GM13977 (cell line): Measurements from ENCODE around the gene SLC11A2.
A peak's percentile ranks its signal among the peaks of the same experiment; 100 is the strongest.

Experiments
- DNase-seq: peaks from one replicate; pipeline ENCODE4 v3.0.0; 2012; ENCODE audit warnings: low spot score
- CTCF ChIP-seq: IDR thresholded peaks from 2 replicates; pipeline ENCODE4 v1.5.1; 2012; ENCODE audit warnings: mild to moderate bottlenecking, control low read depth; ENCODE audit not compliant: insufficient read depth; ENCODE audit errors: extremely low read depth, missing control alignments
- in situ Hi-C: fragments of 300-500 bp; cut with MboI; formaldehyde crosslinking; loops from one replicate; pipeline ENCODE4 v1.12.0; 2022; ENCODE audit warnings: low sequenced_read_pairs, low pct_unique_long_range_greater_than_20kb, mixed read lengths, inconsistent platforms; ENCODE audit not compliant: unreplicated experiment

SLC11A2 gene

GRCh38 chr12:50990147-50990727 is 35.9 kb downstream of the SLC11A2 start:
- in situ Hi-C loops: no loop called here
- DNase-seq: no peak
- no peak for TF ChIP-seq CTCF

DNA sequence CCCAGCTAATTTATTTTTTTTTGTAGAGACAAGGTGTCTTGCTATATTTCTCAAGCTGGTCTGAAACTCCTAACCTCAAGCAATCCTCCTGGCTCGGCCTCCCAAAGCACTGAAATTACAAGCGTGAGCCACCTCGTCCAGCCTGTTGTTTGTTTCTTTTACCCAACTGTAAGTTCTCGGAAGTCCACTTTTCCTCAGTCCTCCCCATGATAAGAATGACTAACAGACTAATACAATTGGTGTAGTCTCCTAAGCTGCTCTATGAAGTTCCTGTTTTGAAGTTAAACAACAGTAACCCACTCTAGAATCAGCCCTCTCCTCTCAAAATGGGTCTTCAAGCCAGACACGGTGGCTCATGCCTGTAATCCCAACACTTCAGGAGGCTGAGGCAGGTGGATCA is 37.3 kb downstream of the SLC11A2 start:
- in situ Hi-C loops: loop anchor here (10.0 kb wide), 1 partner anchor 164 kb away; no protein-coding TSS in a partner anchor
- no peak for DNase-seq
- TF ChIP-seq CTCF: no peak

DNA sequence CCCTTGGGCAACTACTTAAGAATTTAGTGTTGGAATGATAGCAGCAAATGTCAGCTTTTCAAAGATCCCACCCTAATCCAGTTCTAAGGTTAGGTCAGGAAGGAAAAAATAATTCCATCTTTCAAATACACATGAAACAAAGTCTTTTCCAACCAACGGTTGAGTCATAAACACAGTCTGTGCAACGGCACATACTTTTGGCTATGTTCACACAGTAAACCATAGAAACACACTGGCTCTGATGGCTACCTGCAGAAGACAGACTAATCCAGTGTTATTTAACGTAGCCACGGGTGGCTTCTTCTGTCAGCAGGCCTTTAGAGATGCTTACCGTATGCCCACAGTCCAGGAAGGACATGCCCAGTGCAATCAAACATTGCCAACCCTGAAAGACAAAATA is 38.1 kb downstream of the SLC11A2 start:
- no peak for DNase-seq
- in situ Hi-C loops: loop anchor here (10.0 kb wide), 1 partner anchor 163 kb away; no protein-coding TSS in a partner anchor
- no peak for TF ChIP-seq CTCF

DNA sequence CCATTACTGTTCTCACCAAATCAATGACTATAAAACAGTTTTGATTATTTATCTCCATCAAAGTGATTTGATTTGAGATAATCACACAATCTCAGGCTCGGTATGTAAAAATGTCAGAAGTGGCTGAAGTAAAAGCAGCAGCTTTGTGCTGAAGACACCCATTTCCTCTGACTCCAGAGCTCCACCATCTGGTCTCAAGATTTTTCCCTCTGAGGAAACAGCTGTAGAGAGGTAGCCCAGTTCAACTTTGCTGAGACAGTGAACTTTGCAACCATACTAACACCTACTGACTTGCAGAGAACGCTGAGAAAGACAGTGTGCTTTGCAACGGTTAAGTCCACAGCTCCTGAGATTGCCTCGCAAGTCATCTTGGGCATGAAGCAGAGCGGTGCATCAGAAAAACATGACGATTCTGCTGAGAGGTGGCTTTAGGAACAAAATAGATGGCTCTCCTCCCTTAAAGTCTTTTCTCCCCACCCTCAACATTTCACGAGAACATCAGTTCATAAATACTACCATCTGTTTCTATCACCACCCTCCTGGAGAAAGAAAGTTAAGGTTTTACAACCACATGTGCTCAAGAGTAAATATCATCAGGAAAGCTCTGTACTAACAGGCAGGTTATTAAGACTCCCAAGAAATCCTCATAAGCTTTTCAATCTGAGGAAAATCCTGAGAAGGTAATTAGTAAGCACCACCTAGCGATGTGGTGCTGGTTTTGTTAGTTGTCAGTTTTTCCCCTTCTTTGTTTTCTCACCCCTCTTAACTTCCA is 39.0 kb downstream of the SLC11A2 start:
- TF ChIP-seq CTCF: peak; percentile 72
- peak; percentile 34 for DNase-seq
- in situ Hi-C loops: loop anchor here (10.0 kb wide), 1 partner anchor 162 kb away; no protein-coding TSS in a partner anchor

GRCh38 chr12:50985322-50985721 is 40.9 kb downstream of the SLC11A2 start:
- in situ Hi-C loops: loop anchor here (10.0 kb wide), 1 partner anchor 161 kb away; no protein-coding TSS in a partner anchor
- no peak for DNase-seq
- no peak for TF ChIP-seq CTCF

DNA sequence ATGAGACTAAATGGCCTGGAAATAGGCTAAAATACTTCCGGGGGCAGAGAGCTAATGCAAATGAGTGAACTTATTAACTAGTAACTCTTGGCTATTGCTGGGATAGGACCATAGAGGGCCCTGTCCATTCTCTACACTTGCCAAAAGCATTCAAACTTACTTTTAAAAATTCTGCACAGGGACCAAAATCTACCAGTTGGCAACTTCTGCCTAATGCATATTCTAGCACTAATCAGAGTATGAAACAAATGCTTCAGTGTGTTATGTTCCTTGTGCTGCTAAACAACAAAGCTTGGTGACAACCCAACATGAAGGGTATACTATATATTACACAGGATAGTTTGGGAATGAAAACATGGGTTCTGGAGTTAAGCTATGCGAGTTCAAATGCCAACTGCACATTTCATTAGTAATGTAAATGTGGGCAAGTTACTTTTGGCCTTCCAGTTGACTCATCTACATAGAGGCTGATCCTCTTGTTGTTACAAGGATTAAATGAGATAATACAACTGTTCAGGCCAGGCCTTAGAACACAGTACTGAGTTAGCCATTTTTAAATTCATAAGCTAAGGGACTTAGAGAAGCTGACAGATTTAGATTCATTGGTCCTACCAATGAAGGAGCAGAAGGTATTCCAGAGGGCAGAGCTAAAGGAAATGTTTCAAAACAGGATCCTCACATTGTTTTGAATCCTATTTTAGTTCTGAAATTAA is 41.4 kb downstream of the SLC11A2 start:
- DNase-seq: no peak
- in situ Hi-C loops: loop anchor here (10.0 kb wide), 1 partner anchor 160 kb away; no protein-coding TSS in a partner anchor
- no peak for TF ChIP-seq CTCF
